Measurements from ENCODE around the gene KDM8. TPM values are rescaled to one million over a fixed set of nuclear protein-coding genes. Genes with fewer than 3 reads are reported as not detected.

KDM8 gene
- total and polyA plus RNA-seq, 4 donors = 2.6 to 7.0 (median 4.7) TPM

DNA sequence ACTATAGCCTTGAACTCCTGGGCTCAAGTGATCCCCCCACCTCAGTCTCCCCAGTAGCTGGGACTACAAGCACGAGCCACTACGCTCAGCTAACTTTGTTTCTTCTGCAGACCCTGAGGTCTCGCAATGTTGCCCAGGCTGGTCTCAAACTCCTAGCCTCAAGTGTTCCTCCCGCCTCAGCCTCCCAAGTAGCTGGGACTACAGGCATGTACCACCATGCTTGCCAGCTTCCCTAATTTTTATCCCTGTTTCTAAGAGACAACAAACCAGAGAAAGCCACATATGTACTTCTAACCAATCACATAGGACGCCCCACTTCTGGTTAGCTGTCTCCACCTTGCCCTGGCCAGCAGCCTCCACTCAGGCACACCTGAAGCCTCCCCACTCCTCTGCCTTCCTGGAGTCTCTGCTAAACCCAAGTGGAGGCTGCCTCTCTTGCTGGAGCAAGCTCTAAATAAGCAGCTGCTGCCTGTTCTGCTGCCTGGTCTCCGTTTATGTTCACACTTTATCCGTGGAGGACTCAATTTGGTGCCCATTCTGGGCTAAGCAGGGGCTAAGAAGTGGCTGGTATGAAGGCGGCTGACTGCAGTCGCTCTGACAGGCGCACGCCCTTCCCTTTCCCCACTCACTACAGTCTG is 40.5 kb downstream of the KDM8 start:
- Histone ChIP-seq H3K4me1 (ENCODE audit: control insufficient read depth in 5 of 5, insufficient read depth in 5 of 5, low read length in 5 of 5) (peaks cover 0 to 54% (median 35%) of the 10 kb centered on the region in 5 donors), H3K4me3 (no peak overlapping the region), H3K9me3 (ENCODE audit: control insufficient read depth in 4 of 4, insufficient read depth in 3 of 4, low read length in 3 of 4) (no peaks in the 10 kb centered on the region), H3K27me3 (ENCODE audit: control insufficient read depth in 3 of 3, insufficient read depth in 3 of 3, low read length in 2 of 3) (no peaks in the 10 kb centered on the region), H3K36me3 (ENCODE audit: control insufficient read depth in 4 of 4, insufficient read depth in 4 of 4, low read length in 4 of 4) (peaks cover 0 to 1% (median 0%) of the 10 kb centered on the region in 4 donors), H3K9ac (ENCODE audit: insufficient read depth in 1 of 2, low read length in 2 of 2) (no peak overlapping the region), H3K27ac (ENCODE audit: low read depth in 1 of 2, low read length in 1 of 2) (peak overlapping the region; percentile 30 to 95)
- DNase-seq = no peak
- no peak for TF ChIP-seq CTCF (IDR thresholded peaks at IDR 0.05; ENCODE audit: control extremely low read depth, extremely low read depth)
- ATAC-seq (ENCODE audit: insufficient read depth, low FRiP score) = no peak
- 89 to 93% methylated on average over 11 of the region's 11 CpGs for WGBS, 2 donors

DNA sequence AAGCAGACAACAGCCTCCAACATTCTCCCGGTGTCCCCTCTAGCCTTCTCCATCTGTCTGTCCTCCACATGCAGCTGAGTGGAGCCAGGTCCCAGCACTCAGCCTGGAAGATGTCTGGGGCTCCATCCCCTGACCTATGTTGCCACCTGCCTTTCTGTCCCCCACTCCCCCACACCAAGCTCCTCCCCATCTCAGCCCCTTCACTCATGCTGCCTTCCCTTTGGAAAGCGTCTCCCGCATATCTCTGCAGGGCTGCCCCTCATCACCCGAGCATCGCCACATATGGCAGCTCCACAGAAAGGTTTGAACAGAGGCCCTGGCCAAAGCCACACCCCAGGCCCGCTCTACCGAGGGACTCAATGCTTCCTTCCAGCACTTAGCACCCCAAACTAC is 41.0 kb downstream of the KDM8 start:
- ATAC-seq (ENCODE audit: insufficient read depth, low FRiP score) = no peak
- peaks cover 0 to 54% (median 35%) of the 10 kb centered on the region in 5 donors for H3K4me1 ChIP-seq (ENCODE audit: control insufficient read depth in 5 of 5, insufficient read depth in 5 of 5, low read length in 5 of 5)
- peaks cover 0 to 1% (median 0%) of the 10 kb centered on the region in 4 donors for H3K36me3 ChIP-seq (ENCODE audit: control insufficient read depth in 4 of 4, insufficient read depth in 4 of 4, low read length in 4 of 4)
- peak overlapping the region in 1 of 2 donors; percentile 95 for H3K27ac ChIP-seq (ENCODE audit: low read depth in 1 of 2, low read length in 1 of 2)
- H3K9me3 ChIP-seq (ENCODE audit: control insufficient read depth in 4 of 4, insufficient read depth in 3 of 4, low read length in 3 of 4) = no peaks in the 10 kb centered on the region
- no peak overlapping the region for H3K4me3 ChIP-seq
- no peak for TF ChIP-seq CTCF (IDR thresholded peaks at IDR 0.05; ENCODE audit: control extremely low read depth, extremely low read depth)
- 92 to 95% methylated on average over 7 of the region's 7 CpGs for WGBS, 2 donors
- no peak for DNase-seq
- H3K27me3 ChIP-seq (ENCODE audit: control insufficient read depth in 3 of 3, insufficient read depth in 3 of 3, low read length in 2 of 3) = no peaks in the 10 kb centered on the region
- no peak overlapping the region for H3K9ac ChIP-seq (ENCODE audit: insufficient read depth in 1 of 2, low read length in 2 of 2)

- ATAC-seq (ENCODE audit: insufficient read depth, low FRiP score) (peak; percentile 56), DNase-seq (peak; percentile 88 to 98 (median 94))
- WGBS, 2 donors = 71 to 74% methylated on average over 19 of the region's 19 CpGs
- H3K4me3 ChIP-seq = no peak overlapping the region
- H3K4me1 ChIP-seq (ENCODE audit: control insufficient read depth in 5 of 5, insufficient read depth in 5 of 5, low read length in 5 of 5) = peaks cover 0 to 54% (median 31%) of the 10 kb centered on the region in 5 donors
- TF ChIP-seq CTCF (IDR thresholded peaks at IDR 0.05; ENCODE audit: control extremely low read depth, extremely low read depth) = no peak
- peak overlapping the region; percentile 62 to 95 for H3K27ac ChIP-seq (ENCODE audit: low read depth in 1 of 2, low read length in 1 of 2)
- no peak overlapping the region for H3K9ac ChIP-seq (ENCODE audit: insufficient read depth in 1 of 2, low read length in 2 of 2)
- peaks cover 0 to 1% (median 0%) of the 10 kb centered on the region in 4 donors for H3K36me3 ChIP-seq (ENCODE audit: control insufficient read depth in 4 of 4, insufficient read depth in 4 of 4, low read length in 4 of 4)
- H3K9me3 ChIP-seq (ENCODE audit: control insufficient read depth in 4 of 4, insufficient read depth in 3 of 4, low read length in 3 of 4) = no peaks in the 10 kb centered on the region
- H3K27me3 ChIP-seq (ENCODE audit: control insufficient read depth in 3 of 3, insufficient read depth in 3 of 3, low read length in 2 of 3) = no peaks in the 10 kb centered on the region
Measured at GRCh38 chr16:27245276-27246172, 42.2 kb downstream of the KDM8 start.
